ENCODE measurements around the gene RRAGA.
"Not testable (repeated sequence)": the region's sequence is repeated elsewhere in the genome, so short reads cannot be mapped to it uniquely, and the experiment has no call there.

Gene RRAGA

GRCh38 chr9:19087106-19088000 lies 38.1 kb downstream of the RRAGA start:
- DNase-seq, result no peak

- not testable (repeated sequence) for DNase-seq
These were observed 48.2 kb downstream of the RRAGA start for GRCh38 chr9:19097431-19097830.
